ENCODE measurements around the gene SON. TPM values are rescaled to one million over a fixed set of nuclear protein-coding genes. Genes with fewer than 3 reads are reported as not detected.

The SON gene, protein sequence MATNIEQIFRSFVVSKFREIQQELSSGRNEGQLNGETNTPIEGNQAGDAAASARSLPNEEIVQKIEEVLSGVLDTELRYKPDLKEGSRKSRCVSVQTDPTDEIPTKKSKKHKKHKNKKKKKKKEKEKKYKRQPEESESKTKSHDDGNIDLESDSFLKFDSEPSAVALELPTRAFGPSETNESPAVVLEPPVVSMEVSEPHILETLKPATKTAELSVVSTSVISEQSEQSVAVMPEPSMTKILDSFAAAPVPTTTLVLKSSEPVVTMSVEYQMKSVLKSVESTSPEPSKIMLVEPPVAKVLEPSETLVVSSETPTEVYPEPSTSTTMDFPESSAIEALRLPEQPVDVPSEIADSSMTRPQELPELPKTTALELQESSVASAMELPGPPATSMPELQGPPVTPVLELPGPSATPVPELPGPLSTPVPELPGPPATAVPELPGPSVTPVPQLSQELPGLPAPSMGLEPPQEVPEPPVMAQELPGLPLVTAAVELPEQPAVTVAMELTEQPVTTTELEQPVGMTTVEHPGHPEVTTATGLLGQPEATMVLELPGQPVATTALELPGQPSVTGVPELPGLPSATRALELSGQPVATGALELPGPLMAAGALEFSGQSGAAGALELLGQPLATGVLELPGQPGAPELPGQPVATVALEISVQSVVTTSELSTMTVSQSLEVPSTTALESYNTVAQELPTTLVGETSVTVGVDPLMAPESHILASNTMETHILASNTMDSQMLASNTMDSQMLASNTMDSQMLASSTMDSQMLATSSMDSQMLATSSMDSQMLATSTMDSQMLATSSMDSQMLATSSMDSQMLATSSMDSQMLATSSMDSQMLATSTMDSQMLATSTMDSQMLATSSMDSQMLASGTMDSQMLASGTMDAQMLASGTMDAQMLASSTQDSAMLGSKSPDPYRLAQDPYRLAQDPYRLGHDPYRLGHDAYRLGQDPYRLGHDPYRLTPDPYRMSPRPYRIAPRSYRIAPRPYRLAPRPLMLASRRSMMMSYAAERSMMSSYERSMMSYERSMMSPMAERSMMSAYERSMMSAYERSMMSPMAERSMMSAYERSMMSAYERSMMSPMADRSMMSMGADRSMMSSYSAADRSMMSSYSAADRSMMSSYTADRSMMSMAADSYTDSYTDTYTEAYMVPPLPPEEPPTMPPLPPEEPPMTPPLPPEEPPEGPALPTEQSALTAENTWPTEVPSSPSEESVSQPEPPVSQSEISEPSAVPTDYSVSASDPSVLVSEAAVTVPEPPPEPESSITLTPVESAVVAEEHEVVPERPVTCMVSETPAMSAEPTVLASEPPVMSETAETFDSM (N-terminal part only)
- total RNA-seq, result 373 TPM

DNA sequence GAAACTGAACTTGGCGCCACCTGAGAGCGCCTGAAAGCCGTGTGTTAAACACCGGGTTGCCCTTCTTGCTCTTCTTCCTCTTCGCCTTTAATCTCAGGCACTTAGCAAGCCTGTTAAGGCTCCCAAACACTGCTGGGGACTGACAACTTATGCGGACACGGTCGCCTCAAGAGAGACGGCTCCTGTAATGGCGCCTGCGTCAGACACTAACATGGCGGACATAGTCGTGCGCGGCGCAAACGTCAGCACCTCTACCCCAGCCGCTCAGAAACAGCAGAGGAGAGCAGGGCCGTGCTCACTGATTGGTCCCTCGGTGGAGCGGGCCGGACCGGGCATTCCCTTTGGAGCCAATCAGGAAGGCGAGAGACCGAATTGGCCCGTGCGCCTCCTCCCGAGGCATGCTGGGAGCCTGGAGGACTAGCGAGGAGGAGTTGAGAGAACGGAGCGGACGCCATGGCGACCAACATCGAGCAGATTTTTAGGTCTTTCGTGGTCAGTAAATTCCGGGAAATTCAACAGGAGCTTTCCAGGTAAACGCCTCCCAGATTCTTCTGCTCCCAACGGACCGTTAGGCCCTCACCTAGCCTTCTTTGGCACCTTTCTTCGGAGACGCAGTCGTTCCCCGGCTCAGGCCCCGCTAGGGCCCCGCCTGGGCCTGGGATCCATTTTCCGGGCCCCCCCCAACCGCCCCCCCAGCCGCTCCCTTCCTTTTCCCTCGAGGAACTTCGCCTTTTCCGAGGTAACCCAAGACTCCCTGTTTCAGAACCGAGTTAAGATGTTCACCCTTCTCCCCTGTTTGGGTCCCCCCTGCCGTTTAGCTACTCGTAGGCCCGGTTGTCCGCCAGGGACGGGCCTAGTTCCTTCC is at the start of gene SON:
TSS of gene SON (plus strand) at position 399 of the 865 bp plus-strand sequence. CDS start at position 454, 55 bp downstream.

GRCh38 chr21:33541756-33542639 is 840 bp upstream of the SON start, which contains the start of gene GART:
TSS of gene GART (minus strand) at chr21:33542117. CDS start at chr21:33539315, 2,802 bp downstream.

DNA sequence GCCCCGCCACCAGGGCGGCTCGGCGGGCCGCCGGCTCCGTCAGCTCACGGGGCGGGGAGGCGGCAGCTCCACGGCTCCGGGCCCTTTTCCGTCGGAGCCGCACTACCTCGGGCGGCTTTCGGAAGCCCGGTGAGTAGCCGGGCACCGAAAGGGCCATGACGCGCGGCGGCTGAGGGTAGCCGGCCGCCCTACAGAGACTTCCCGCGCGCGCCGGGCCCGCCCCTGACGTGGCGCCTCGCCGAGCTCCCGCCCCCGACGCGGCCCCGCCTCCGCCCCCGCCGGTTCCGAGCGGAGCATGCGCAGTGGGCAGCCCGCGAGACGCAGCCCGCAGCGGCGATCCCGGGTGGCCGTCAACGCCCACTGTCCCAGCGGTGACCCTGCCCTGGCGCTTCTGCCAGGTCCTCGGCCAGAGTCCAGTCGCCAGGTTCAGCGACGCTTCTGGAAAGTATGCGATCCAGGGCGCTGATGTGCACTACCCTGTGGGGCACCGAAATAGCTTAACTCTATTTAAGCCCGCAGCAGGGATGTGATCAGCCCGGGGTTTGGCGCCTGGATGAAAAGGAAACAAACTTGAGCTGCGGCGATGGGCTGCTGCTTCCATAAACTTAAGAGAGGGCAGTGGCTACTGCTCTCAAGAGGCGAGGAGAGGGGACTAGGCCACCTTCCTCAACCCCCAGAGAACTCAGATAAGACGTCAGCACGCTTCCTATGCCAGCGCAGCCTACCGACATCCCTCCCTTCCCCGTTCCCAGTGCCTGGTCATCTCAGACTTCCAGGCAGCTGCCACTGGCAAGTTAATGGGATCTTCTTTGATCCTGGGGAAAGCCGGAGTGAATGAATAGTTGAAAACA is 45.9 kb downstream of the SON start, which contains the start of gene DONSON:
TSS of gene DONSON (minus strand) at position 200 of the 851 bp plus-strand sequence. CDS start at position 157, 43 bp downstream.

Other genes with a start within 250 kb of the SON start
- 51.9 TPM for gene IFNAR1, start 218.1 kb upstream of the SON start, total RNA-seq
- gene IFNGR2, start 139.6 kb upstream of the SON start, total RNA-seq, result 53.1 TPM
- gene TMEM50B, start 63.1 kb upstream of the SON start, total RNA-seq, result 87.6 TPM
- 3.2 TPM for gene DNAJC28, start 51.3 kb upstream of the SON start, total RNA-seq
- gene GART, start 921 bp upstream of the SON start, total RNA-seq, result 94.7 TPM
- gene DONSON, start 45.6 kb downstream of the SON start, total RNA-seq, result 18.5 TPM
- gene CRYZL1, start 98.7 kb downstream of the SON start, total RNA-seq, result 80.0 TPM
- 121 TPM for gene ITSN1, start 99.5 kb downstream of the SON start, total RNA-seq